IMR-90 (cell line): ENCODE results near the gene KIAA1328.

Experiments used
- BHLHE40 ChIP-seq: fragments of 150-350 bp; IDR thresholded peaks from 2 replicates; pipeline ENCODE4 v1.6.1; 2016; ENCODE audit warnings: mild to moderate bottlenecking, low read depth, low read length
- CEBPB ChIP-seq: IDR thresholded peaks from 2 replicates; pipeline ENCODE4 v1.6.1; 2012; ENCODE audit warnings: low read depth, low read length, improper control_type of control experiment
- CTCF ChIP-seq: conservative IDR thresholded peaks from 2 replicates; pipeline ENCODE4 v1.5.1; 2012; ENCODE audit warnings: mild to moderate bottlenecking, low read depth, low read length, improper control_type of control experiment
- FOS ChIP-seq: fragments of 150-350 bp; IDR thresholded peaks from 2 replicates; pipeline ENCODE4 v1.6.1; 2016; ENCODE audit warnings: low read depth, low read length
- MAZ ChIP-seq: IDR thresholded peaks from 2 replicates; pipeline ENCODE4 v1.6.1; 2012; ENCODE audit warnings: low read depth, mild to moderate bottlenecking, low read length, improper control_type of control experiment, moderate library complexity, borderline replicate concordance
- MXI1 ChIP-seq: IDR thresholded peaks from 2 replicates; pipeline ENCODE4 v1.6.1; 2012; ENCODE audit warnings: low read depth, mild to moderate bottlenecking, low read length, moderate library complexity, borderline replicate concordance
- NFE2L2 ChIP-seq: fragments of 150-350 bp; IDR thresholded peaks from 2 replicates; pipeline ENCODE4 v1.6.1; 2016; ENCODE audit warnings: low read depth, mild to moderate bottlenecking, low read length
- POLR2A ChIP-seq: IDR thresholded peaks from 2 replicates; pipeline ENCODE4 v1.6.1; 2012; ENCODE audit warnings: mild to moderate bottlenecking, low read depth, low read length
- RAD21 ChIP-seq: IDR thresholded peaks from 2 replicates; pipeline ENCODE4 v1.6.1; 2012; ENCODE audit warnings: low read length, improper control_type of control experiment
- RCOR1 ChIP-seq: IDR thresholded peaks from 2 replicates; pipeline ENCODE4 v1.6.1; 2012; ENCODE audit warnings: mild to moderate bottlenecking, low read length, improper control_type of control experiment; ENCODE audit not compliant: insufficient replicate concordance
- RFX5 ChIP-seq: IDR thresholded peaks from 2 replicates; pipeline ENCODE4 v1.8.0; 2012; ENCODE audit warnings: low read depth, mild to moderate bottlenecking, low read length, moderate library complexity
- SMC3 ChIP-seq: fragments of 150-350 bp; IDR thresholded peaks from 2 replicates; pipeline ENCODE4 v1.6.1; 2016; ENCODE audit warnings: low read depth, mild to moderate bottlenecking, antibody characterized with exemption, low read length, moderate library complexity
- USF2 ChIP-seq: fragments of 150-350 bp; IDR thresholded peaks from 2 replicates; pipeline ENCODE4 v1.6.1; 2017; ENCODE audit warnings: mild to moderate bottlenecking, antibody characterized with exemption, low read length, low read depth

GRCh38 chr18:36899289-36899688 is 70.4 kb downstream of the KIAA1328 start:
- TF ChIP-seq CTCF (0 out of 2 replicates have a peak, but pooled peaks have one; percentile 19), USF2 (no peak), MAZ (no peak), RAD21 (0 out of 2 replicates have a peak, but pooled peaks have one; percentile 16), POLR2A (no peak), RCOR1 (no peak), CEBPB (no peak), NFE2L2 (no peak), BHLHE40 (no peak), FOS (no peak), SMC3 (no peak), MXI1 (no peak), RFX5 (no peak)
